H1 (cell line): ENCODE measurements around the gene MED31. TPM values are rescaled to one million over a fixed set of nuclear protein-coding genes. Genes with fewer than 3 reads are reported as not detected.

Experiments
- CTCF ChIA-PET: fragments of 300-600 bp; sonication (Branson Sonifier 250); formaldehyde crosslinking; loops from one replicate; lab custom pipeline; 2021; ENCODE audit not compliant: partially characterized antibody; lab: Charles Lee
- POLR2A ChIA-PET: fragments of 300-600 bp; sonication (Branson Sonifier 250); formaldehyde crosslinking; loops from one replicate; lab custom pipeline; 2021; ENCODE audit warnings: inconsistent platforms; ENCODE audit not compliant: partially characterized antibody; lab: Charles Lee
- DNase-seq, 2 experiments: peaks; one replicate each; pipeline versions ENCODE4 v3.0.0 to v3.0.0-alpha.2; 2010 to 2022; ENCODE audit warnings: low spot score in 2 of 2, low read depth in 1 of 2, mixed read lengths in 1 of 2
- FAIRE-seq: peaks from 2 replicates; lab custom pipeline; 2011; peaks lifted over from hg19 to GRCh38; lab: Jason Lieb, UNC
- H2AFZ ChIP-seq: 2 replicates; pipeline ENCODE4 v1.8.1; 2012; ENCODE audit warnings: low read length, inconsistent platforms
- H2AK5ac ChIP-seq: 2 replicates; pipeline ENCODE4 v1.6.1; 2013; ENCODE audit warnings: low read depth, low read length
- H2BK120ac ChIP-seq: replicated peaks from 2 replicates; pipeline ENCODE3; 2013; ENCODE audit warnings: low read depth, low read length, inconsistent platforms
- H2BK12ac ChIP-seq: 2 replicates; pipeline ENCODE4 v1.6.1; 2013; ENCODE audit warnings: low read depth, low read length
- H2BK15ac ChIP-seq: 2 replicates; pipeline ENCODE4 v1.6.1; 2013; ENCODE audit warnings: low read length
- H2BK20ac ChIP-seq: 2 replicates; pipeline ENCODE4 v1.6.1; 2013; ENCODE audit warnings: low read length
- H2BK5ac ChIP-seq: 2 replicates; pipeline ENCODE4 v1.6.1; 2013; ENCODE audit warnings: low read depth, low read length
- H3K14ac ChIP-seq: 2 replicates; pipeline ENCODE4 v1.6.1; 2013; ENCODE audit warnings: inconsistent platforms; ENCODE audit not compliant: insufficient read length
- H3K18ac ChIP-seq: 2 replicates; pipeline ENCODE4 v1.6.1; 2013; ENCODE audit warnings: low read length; ENCODE audit errors: extremely low read depth
- H3K23ac ChIP-seq: 2 replicates; pipeline ENCODE4 v1.6.1; 2013; ENCODE audit warnings: inconsistent platforms; ENCODE audit not compliant: insufficient read length
- H3K23me2 ChIP-seq: 2 replicates; pipeline ENCODE4 v1.6.1; 2013; ENCODE audit warnings: low read depth, low read length
- H3K27ac ChIP-seq: 2 replicates; pipeline ENCODE4 v1.6.1; 2011; ENCODE audit warnings: low read depth, low read length, inconsistent platforms
- H3K27me3 ChIP-seq, 4 experiments: replicated peaks in 1 of 4; 1 replicate in 1 of 4; 2 replicates in 3 of 4; pipeline versions ENCODE4 v1.6.1 to v1.8.1; 2011 to 2013; ENCODE audit warnings: low read length in 3 of 4, mild to moderate bottlenecking in 3 of 4, inconsistent platforms in 2 of 4, mixed read lengths in 2 of 4, moderate library complexity in 1 of 4; ENCODE audit not compliant: control insufficient read depth in 3 of 4, insufficient read depth in 3 of 4; ENCODE audit errors: extremely low read depth in 1 of 4
- H3K36me3 ChIP-seq, 4 experiments: 2 replicates each; pipeline versions ENCODE4 v1.6.1 to v1.8.1; 2011 to 2013; ENCODE audit warnings: mild to moderate bottlenecking in 4 of 4, low read length in 3 of 4, moderate library complexity in 2 of 4, control low read depth in 1 of 4, inconsistent platforms in 1 of 4; ENCODE audit not compliant: insufficient read depth in 4 of 4, control insufficient read depth in 2 of 4
- H3K4ac ChIP-seq: replicated peaks from 2 replicates; pipeline ENCODE3; 2013; ENCODE audit warnings: low read length, low read depth, mixed read lengths, inconsistent platforms; ENCODE audit not compliant: insufficient read length
- H3K4me1 ChIP-seq, 4 experiments: replicated peaks in 1 of 4; 1 replicate in 1 of 4; 2 replicates in 3 of 4; pipeline versions ENCODE4 v1.6.1 to v1.8.1; 2011 to 2013; ENCODE audit warnings: low read length in 3 of 4, inconsistent platforms in 2 of 4, mixed read lengths in 1 of 4; ENCODE audit not compliant: insufficient read depth in 4 of 4, control insufficient read depth in 3 of 4
- H3K4me2 ChIP-seq, 2 experiments: 2 replicates each; pipeline versions ENCODE4 v1.6.1 to v1.8.1; 2011 to 2013; ENCODE audit warnings: low read depth in 2 of 2, low read length in 2 of 2, control low read depth in 1 of 2, inconsistent platforms in 1 of 2, mild to moderate bottlenecking in 1 of 2; ENCODE audit not compliant: insufficient read depth in 1 of 2
- H3K4me3 ChIP-seq, 4 experiments: fragments of 200-600, 300-600 bp in 1 of 4; sonication (generic), shearing (Covaris generic), sonication (Bioruptor Twin) in 1 of 4; 2 replicates each; pipeline versions ENCODE4 v1.5.1 to v1.8.1; 2011 to 2016; ENCODE audit warnings: low read length in 4 of 4, low read depth in 3 of 4, control low read depth in 2 of 4, inconsistent platforms in 2 of 4, mild to moderate bottlenecking in 2 of 4, mixed read lengths in 1 of 4, moderate library complexity in 1 of 4; ENCODE audit not compliant: insufficient read depth in 2 of 4; ENCODE audit errors: extremely low read depth in 1 of 4
- H3K56ac ChIP-seq: replicated peaks from 2 replicates; pipeline ENCODE3; 2013; ENCODE audit warnings: low read depth, mild to moderate bottlenecking, mixed read lengths, low read length, inconsistent platforms; ENCODE audit not compliant: insufficient read length
- H3K79me1 ChIP-seq: 2 replicates; pipeline ENCODE4 v1.6.1; 2013; ENCODE audit warnings: low read depth, low read length, control low read depth
- H3K79me2 ChIP-seq, 2 experiments: 2 replicates each; pipeline versions ENCODE4 v1.6.1 to v1.8.1; 2012 to 2013; ENCODE audit warnings: low read length in 2 of 2, mild to moderate bottlenecking in 2 of 2, inconsistent platforms in 1 of 2; ENCODE audit not compliant: insufficient read depth in 2 of 2, control insufficient read depth in 1 of 2
- H3K9ac ChIP-seq, 4 experiments: replicated peaks in 1 of 4; 1 replicate in 1 of 4; 2 replicates in 3 of 4; pipeline versions ENCODE4 v1.6.1 to v1.8.1; 2011 to 2013; ENCODE audit warnings: low read depth in 3 of 4, low read length in 3 of 4, control low read depth in 2 of 4, mild to moderate bottlenecking in 2 of 4, moderate library complexity in 2 of 4, inconsistent platforms in 1 of 4; ENCODE audit errors: extremely low read depth in 1 of 4
- H3K9me3 ChIP-seq, 2 experiments: 2 replicates each; pipeline versions ENCODE4 v1.6.1 to v1.8.1; 2012 to 2013; ENCODE audit warnings: mild to moderate bottlenecking in 2 of 2, moderate library complexity in 2 of 2, control low read depth in 1 of 2, inconsistent platforms in 1 of 2, low read depth in 1 of 2, low read length in 1 of 2, mixed read lengths in 1 of 2; ENCODE audit not compliant: insufficient read depth in 2 of 2
- H4K20me1 ChIP-seq, 2 experiments: replicated peaks in 1 of 2; 2 replicates each; pipeline versions ENCODE3 to v1.8.1; 2011 to 2013; ENCODE audit warnings: inconsistent platforms in 2 of 2, low read length in 2 of 2, mild to moderate bottlenecking in 1 of 2; ENCODE audit not compliant: insufficient read depth in 2 of 2, control insufficient read depth in 1 of 2
- H4K5ac ChIP-seq: 2 replicates; pipeline ENCODE4 v1.6.1; 2013; ENCODE audit warnings: low read length, low read depth, mixed read lengths, inconsistent platforms; ENCODE audit not compliant: insufficient read length
- H4K8ac ChIP-seq: 2 replicates; pipeline ENCODE4 v1.8.0; 2013; ENCODE audit warnings: mild to moderate bottlenecking, moderate library complexity, low read length, inconsistent platforms; ENCODE audit not compliant: insufficient read depth; ENCODE audit errors: extremely low read depth
- H4K91ac ChIP-seq: replicated peaks from 2 replicates; pipeline ENCODE3; 2013; ENCODE audit warnings: low read length, mixed read lengths, inconsistent platforms; ENCODE audit not compliant: insufficient read length
- CEBPB ChIP-seq: IDR thresholded peaks from 2 replicates; pipeline ENCODE4 v1.6.1; 2012; ENCODE audit warnings: low read depth, low read length
- CHD1 ChIP-seq: IDR thresholded peaks from 2 replicates; pipeline ENCODE4 v1.6.1; 2012; ENCODE audit warnings: low read depth, low read length, improper control_type of control experiment
- CTBP2 ChIP-seq: IDR thresholded peaks from 2 replicates; pipeline ENCODE4 v1.7.0; 2011; ENCODE audit warnings: borderline replicate concordance, mild to moderate bottlenecking, moderate library complexity, mixed read lengths, low read length; ENCODE audit not compliant: insufficient read depth, insufficient read length
- E2F6 ChIP-seq: IDR thresholded peaks from 2 replicates; pipeline ENCODE4 v1.6.1; 2012; ENCODE audit warnings: inconsistent platforms
- GTF2F1 ChIP-seq: IDR thresholded peaks from 2 replicates; pipeline ENCODE4 v1.6.1; 2012; ENCODE audit warnings: low read depth, low read length, improper control_type of control experiment, borderline replicate concordance
- KDM5A ChIP-seq: fragments of 200-600 bp; IDR thresholded peaks from 2 replicates; pipeline ENCODE4 v1.7.1; 2012; ENCODE audit warnings: mild to moderate bottlenecking, low read length, inconsistent platforms, mixed read lengths
- MAX ChIP-seq: IDR thresholded peaks from 2 replicates; pipeline ENCODE4 v1.6.1; 2012; ENCODE audit warnings: inconsistent platforms
- RBBP5 ChIP-seq: IDR thresholded peaks from 2 replicates; pipeline ENCODE4 v1.7.1; 2012; ENCODE audit warnings: low read depth, mild to moderate bottlenecking, inconsistent platforms, low read length, moderate library complexity, borderline replicate concordance
- SIRT6 ChIP-seq: IDR thresholded peaks from one replicate; pipeline ENCODE4 v1.7.1; 2012; ENCODE audit warnings: low read length, inconsistent platforms
- SIX5 ChIP-seq: IDR thresholded peaks from 2 replicates; pipeline ENCODE4 v1.6.1; 2011; ENCODE audit warnings: mild to moderate bottlenecking, low read depth, low read length
- SP1 ChIP-seq: IDR thresholded peaks from 2 replicates; pipeline ENCODE4 v1.6.1; 2011; ENCODE audit warnings: low read depth, low read length
- SP4 ChIP-seq: IDR thresholded peaks from 2 replicates; pipeline ENCODE4 v1.6.1; 2012; ENCODE audit warnings: low read length, inconsistent platforms
- SUZ12 ChIP-seq: fragments of 200-600 bp; sonication (generic); IDR thresholded peaks from 2 replicates; pipeline ENCODE4 v1.6.1; 2012; ENCODE audit warnings: mild to moderate bottlenecking, inconsistent platforms, low read length, moderate library complexity, mixed read lengths
- TAF1 ChIP-seq: IDR thresholded peaks from 2 replicates; pipeline ENCODE4 v1.6.1; 2011; ENCODE audit warnings: mild to moderate bottlenecking, low read depth, low read length
- TCF12 ChIP-seq: IDR thresholded peaks from 2 replicates; pipeline ENCODE4 v1.6.1; 2011; ENCODE audit warnings: low read depth, mild to moderate bottlenecking, low read length
- TEAD4 ChIP-seq: IDR thresholded peaks from 2 replicates; pipeline ENCODE4 v1.6.1; 2012; ENCODE audit warnings: low read depth, low read length, inconsistent platforms, mixed read lengths
- YY1 ChIP-seq: IDR thresholded peaks from 2 replicates; pipeline ENCODE4 v1.6.1; 2011; ENCODE audit warnings: low read depth, mild to moderate bottlenecking, low read length
- polyA plus RNA-seq, 7 experiments: library from polyadenylated mRNA; depleted of rRNA in 3 of 7; stranded (reverse) in 5 of 7; unstranded in 2 of 7; fragments of >200 nt in 5 of 7; fragments of 200-250 nt in 2 of 7; gene quantifications; 1 replicate in 5 of 7; 2 replicates in 1 of 7; 4 replicates in 1 of 7; pipeline versions ENCODE4 v1.2.1 to v1.2.3, GENCODE V29; 2011 to 2013; ENCODE audit warnings: missing spikeins in 2 of 7, mixed read lengths in 2 of 7
- total RNA-seq: library from RNA; stranded (reverse); fragmentation: NEBNext Ultra II Directional; extraction: Animal tissue kit (Norgen Biotek cat#: 25700); gene quantifications from 2 replicates; pipeline ENCODE4 v1.2.1, GENCODE V29; 2021

MED31 gene
- total and polyA plus RNA-seq, 2 of the 8 experiments (the other 6 are each of a cell fraction or from before 2014, with no cell fraction given): 4.6 to 12.3 TPM

GRCh38 chr17:6632530-6632929 is 18.9 kb downstream of the MED31 start:
- H2BK15ac ChIP-seq: no peak overlapping the region
- H4K20me1 ChIP-seq: peaks cover 1 to 3% of the 10 kb centered on the region in 2 experiments
- no peak overlapping the region for H4K91ac ChIP-seq
- no peak overlapping the region for H4K5ac ChIP-seq
- no peak overlapping the region for H3K18ac ChIP-seq
- no peaks in the 10 kb centered on the region for H3K9me3 ChIP-seq
- no peaks in the 10 kb centered on the region for H3K4me1 ChIP-seq
- no peak overlapping the region for H2BK20ac ChIP-seq
- H4K8ac ChIP-seq: no peak overlapping the region
- no peak overlapping the region for H3K4me3 ChIP-seq
- H3K79me1 ChIP-seq: 0 out of 2 replicates have a peak, but pooled peaks cover 1% of the 10 kb centered on the region
- CTCF ChIA-PET: no interaction called here
- H3K9ac ChIP-seq: no peak overlapping the region
- H3K14ac ChIP-seq: no peak overlapping the region
- POLR2A ChIA-PET: no interaction called here
- no peak overlapping the region for H2AK5ac ChIP-seq
- H3K27me3 ChIP-seq: no peaks in the 10 kb centered on the region
- no peak overlapping the region for H3K23ac ChIP-seq
- no peak overlapping the region for H2BK5ac ChIP-seq
- H3K4ac ChIP-seq: no peak overlapping the region
- no peak overlapping the region for H2AFZ ChIP-seq
- DNase-seq (no peak), FAIRE-seq (no peak)
- peaks cover 15 to 34% (median 31%) of the 10 kb centered on the region in 4 experiments for H3K36me3 ChIP-seq
- H3K23me2 ChIP-seq: no peaks in the 10 kb centered on the region
- H3K79me2 ChIP-seq: 0 out of 4 replicates have a peak, but pooled peaks cover 0 to 4% of the 10 kb centered on the region in 2 experiments
- no peak overlapping the region for H2BK120ac ChIP-seq
- H3K56ac ChIP-seq: no peak overlapping the region
- H3K4me2 ChIP-seq: no peak overlapping the region
- no peak overlapping the region for H3K27ac ChIP-seq
- no peak overlapping the region for H2BK12ac ChIP-seq
- TF ChIP-seq SIX5 (no peak), YY1 (no peak), SP1 (no peak), KDM5A (no peak), MAX (no peak), E2F6 (no peak), TAF1 (no peak), TEAD4 (no peak), RBBP5 (no peak), TCF12 (no peak), SUZ12 (no peak), SP4 (no peak), CHD1 (no peak), CEBPB (no peak), CTBP2 (no peak), GTF2F1 (no peak), SIRT6 (no peak)
